Peyer's patch (tissue), 4 donors: ENCODE measurements around the gene SF3A2. TPM values are rescaled to one million over a fixed set of nuclear protein-coding genes. Genes with fewer than 3 reads are reported as not detected.

Source experiments
- DNase-seq, 3 donors: peaks; one replicate each; pipeline ENCODE4 v3.0.0-alpha.2; 2017 to 2019
- H3K27ac ChIP-seq, 4 donors: fragments of 200-600 bp; sonication (generic); one replicate each; pipeline ENCODE4 v1.5.1; 2016 to 2019
- H3K27me3 ChIP-seq, 2 donors: fragments of 200-600 bp; sonication (generic); one replicate each; pipeline ENCODE4 v1.5.1; 2019
- H3K36me3 ChIP-seq, 3 donors: fragments of 200-600 bp; sonication (generic); one replicate each; pipeline ENCODE4 v1.5.1; 2016 to 2019
- H3K4me1 ChIP-seq, 4 donors: fragments of 200-600 bp; sonication (generic); one replicate each; pipeline ENCODE4 v1.5.1; 2016 to 2019
- H3K4me3 ChIP-seq, 4 donors: fragments of 200-600 bp; sonication (generic); 1 replicate in 3 of 4; 2 replicates in 1 of 4; pipeline ENCODE4 v1.5.1; 2016 to 2019; ENCODE audit warnings: mild to moderate bottlenecking in 1 of 4
- H3K9me3 ChIP-seq, 4 donors: fragments of 200-600 bp; sonication (generic); one replicate each; pipeline ENCODE4 v1.5.1; 2016 to 2019; ENCODE audit warnings: mild to moderate bottlenecking in 1 of 4
- CTCF ChIP-seq, 6 experiments: fragments of 450-650 bp in 4 of 6; fragments of 200-600 bp in 2 of 6; sonication (generic) in 1 of 6; IDR thresholded peaks; one replicate each; pipeline ENCODE4 v1.5.1; 2017 to 2019; ENCODE audit warnings: antibody characterized with exemption in 6 of 6, mild to moderate bottlenecking in 3 of 6, moderate library complexity in 1 of 6
- POLR2A ChIP-seq, 2 donors: fragments of 450-650 bp; IDR thresholded peaks; one replicate each; pipeline ENCODE4 v1.5.1; 2017; ENCODE audit warnings: antibody characterized with exemption in 2 of 2, mild to moderate bottlenecking in 2 of 2, moderate library complexity in 2 of 2
- total RNA-seq, 4 donors: library from RNA; depleted of rRNA; stranded (reverse); fragments of >200 nt; gene quantifications; one replicate each; pipeline ENCODE4 v1.1.0, GENCODE V29; 2016

Gene SF3A2
- total RNA-seq, 4 donors from 2014 or later = 38.7 to 133 (median 72.3) TPM

- Histone ChIP-seq H3K9me3 (no peaks in the 10 kb centered on the region), H3K4me3 (peak overlapping the region in 1 of 4 donors; percentile 52), H3K27me3 (peaks cover 0 to 43% of the 10 kb centered on the region in 2 donors), H3K4me1 (peaks cover 0 to 45% (median 34%) of the 10 kb centered on the region in 4 donors), H3K36me3 (no peaks in the 10 kb centered on the region), H3K27ac (peak overlapping the region in 1 of 4 donors; percentile 55)
- TF ChIP-seq CTCF (IDR thresholded peaks at IDR 0.05) (no peak), POLR2A (IDR thresholded peaks at IDR 0.05) (no peak)
- DNase-seq = no peak
Measured at GRCh38 chr19:2254064-2254872, 17.6 kb downstream of the SF3A2 start.

GRCh38 chr19:2255112-2255845 is 18.7 kb downstream of the SF3A2 start:
- Histone ChIP-seq H3K4me1 (peaks cover 0 to 42% (median 32%) of the 10 kb centered on the region in 4 donors), H3K4me3 (no peak overlapping the region), H3K36me3 (no peaks in the 10 kb centered on the region), H3K27me3 (peaks cover 0 to 35% of the 10 kb centered on the region in 2 donors), H3K9me3 (no peaks in the 10 kb centered on the region), H3K27ac (peak overlapping the region in 1 of 4 donors; percentile 62)
- DNase-seq = no peak
- TF ChIP-seq POLR2A (IDR thresholded peaks at IDR 0.05) (no peak), CTCF (IDR thresholded peaks at IDR 0.05) (no peak)

GRCh38 chr19:2255982-2256685 is 19.5 kb downstream of the SF3A2 start, which contains the start of gene JSRP1:
Gene JSRP1, minus strand, starts transcription at chr19:2256417. Its CDS starts 1,103 bp downstream, at chr19:2255314.
- DNase-seq = peak in 2 of 3 donors; percentile 47 to 51
- H3K9me3 ChIP-seq = no peaks in the 10 kb centered on the region
- H3K27ac ChIP-seq = peak within 1 kb of the TSS in 1 of 4 donors; percentile 84
- H3K27me3 ChIP-seq = peaks cover 0 to 26% of the 10 kb centered on the region in 2 donors
- H3K4me3 ChIP-seq = no peak within 1 kb of the TSS
- TF ChIP-seq CTCF (IDR thresholded peaks at IDR 0.05) (no peak), POLR2A (IDR thresholded peaks at IDR 0.05) (no peak)
- H3K36me3 ChIP-seq = no peaks in the 10 kb centered on the region
- H3K4me1 ChIP-seq = peaks cover 0 to 36% (median 26%) of the 10 kb centered on the region in 4 donors

- no peaks in the 10 kb centered on the region for H3K9me3 ChIP-seq
- no peaks in the 10 kb centered on the region for H3K27me3 ChIP-seq
- H3K4me1 ChIP-seq = peaks cover 0 to 13% (median 9%) of the 10 kb centered on the region in 4 donors
- DNase-seq = no peak
- no peak overlapping the region for H3K4me3 ChIP-seq
- peak overlapping the region in 1 of 4 donors; percentile 84 for H3K27ac ChIP-seq
- TF ChIP-seq CTCF (IDR thresholded peaks at IDR 0.05) = no peak
- TF ChIP-seq POLR2A (IDR thresholded peaks at IDR 0.05) = no peak
- H3K36me3 ChIP-seq = no peaks in the 10 kb centered on the region
Measured at GRCh38 chr19:2259336-2259735, 22.7 kb downstream of the SF3A2 start.

GRCh38 chr19:2260341-2260805 is 23.7 kb downstream of the SF3A2 start:
- H3K27me3 ChIP-seq = no peaks in the 10 kb centered on the region
- DNase-seq = peak in 1 of 3 donors; percentile 49
- peak overlapping the region; percentile 35 to 84 (median 54) for H3K27ac ChIP-seq
- no peaks in the 10 kb centered on the region for H3K36me3 ChIP-seq
- no peak for TF ChIP-seq CTCF (IDR thresholded peaks at IDR 0.05)
- TF ChIP-seq POLR2A (IDR thresholded peaks at IDR 0.05) = no peak
- H3K9me3 ChIP-seq = no peaks in the 10 kb centered on the region
- no peak overlapping the region for H3K4me3 ChIP-seq
- H3K4me1 ChIP-seq = peaks cover 0 to 13% (median 9%) of the 10 kb centered on the region in 4 donors
